PC-3 (cell line): ENCODE measurements around the gene GRB14. TPM values are rescaled to one million over a fixed set of nuclear protein-coding genes. Genes with fewer than 3 reads are reported as not detected.

Experiments used
- ATAC-seq: fragments of 200-7000 bp; cut with Tn5 transposase; 2 replicates; pipeline ENCODE4 v1.9.1; 2020; ENCODE audit warnings: mild to moderate bottlenecking, moderate library complexity
- BruUV-seq: library from RNA; stranded (reverse); fragments of 400-500 nt; replicated peaks from 2 replicates; lab custom pipeline; 2021; lab: Mats Ljungman, UMichigan
- CTCF ChIA-PET: fragments of 300-600 bp; sonication (Branson Sonifier 250); formaldehyde crosslinking; loops from one replicate; lab custom pipeline; 2022; ENCODE audit warnings: antibody characterized with exemption; lab: Charles Lee
- POLR2A ChIA-PET: fragments of 300-600 bp; sonication (Branson Sonifier 250); formaldehyde crosslinking; loops from one replicate; lab custom pipeline; 2022; ENCODE audit warnings: antibody characterized with exemption; ENCODE audit not compliant: unreplicated experiment; lab: Charles Lee
- DNase-seq: peaks from one replicate; pipeline ENCODE4 v3.0.0-alpha.2; 2015
- H2AFZ ChIP-seq: fragments of 300-600 bp; sonication (generic); 2 replicates; pipeline ENCODE4 v1.6.0; 2016; ENCODE audit warnings: antibody characterized with exemption, low read length
- H3F3A ChIP-seq: fragments of 300-600 bp; sonication (generic); one replicate; pipeline ENCODE4 v1.6.0; 2017; ENCODE audit warnings: antibody characterized with exemption, low read length, control low read depth, mild to moderate bottlenecking; ENCODE audit not compliant: unreplicated experiment
- H3K27ac ChIP-seq: fragments of 300-600 bp; sonication (generic); 2 replicates; pipeline ENCODE4 v1.5.1; 2016; ENCODE audit warnings: mild to moderate bottlenecking, low read length
- H3K27me3 ChIP-seq: fragments of 300-600 bp; sonication (generic); 2 replicates; pipeline ENCODE4 v1.6.1; 2016; ENCODE audit warnings: low read length, mixed read lengths
- H3K36me3 ChIP-seq: fragments of 300-600 bp; sonication (generic); 2 replicates; pipeline ENCODE4 v1.6.1; 2016; ENCODE audit warnings: low read depth, mixed run types, low read length, mixed read lengths
- H3K4me1 ChIP-seq: fragments of 300-600 bp; sonication (generic); 2 replicates; pipeline ENCODE4 v1.5.1; 2016; ENCODE audit warnings: low read length; ENCODE audit not compliant: insufficient read depth
- H3K4me2 ChIP-seq: fragments of 300-600 bp; sonication (generic); 2 replicates; pipeline ENCODE4 v1.6.0; 2016; ENCODE audit warnings: low read length
- H3K4me3 ChIP-seq: fragments of 300-600 bp; sonication (generic); 2 replicates; pipeline ENCODE4 v1.5.1; 2016; ENCODE audit warnings: mild to moderate bottlenecking, low read length, mixed read lengths
- H3K79me2 ChIP-seq: fragments of 300-600 bp; sonication (generic); 2 replicates; pipeline ENCODE4 v1.6.1; 2017; ENCODE audit warnings: low read length, mixed read lengths
- H3K9ac ChIP-seq: fragments of 300-600 bp; sonication (generic); 2 replicates; pipeline ENCODE4 v1.6.0; 2016; ENCODE audit warnings: mild to moderate bottlenecking, low read length
- H3K9me2 ChIP-seq: fragments of 300-600 bp; sonication (generic); replicated peaks from 2 replicates; pipeline ENCODE4 v1.6.1; 2016; ENCODE audit warnings: mixed run types, low read length, mixed read lengths
- H3K9me3 ChIP-seq: fragments of 300-600 bp; sonication (generic); 2 replicates; pipeline ENCODE4 v1.6.1; 2016; ENCODE audit warnings: low read length, mixed read lengths
- H4K20me1 ChIP-seq: fragments of 300-600 bp; sonication (generic); 2 replicates; pipeline ENCODE4 v1.6.1; 2016; ENCODE audit warnings: low read length, mixed read lengths
- EZH2 ChIP-seq: fragments of 300-600 bp; sonication (generic); IDR thresholded peaks from one replicate; pipeline ENCODE4 v1.6.1; 2017; ENCODE audit warnings: antibody characterized with exemption, mild to moderate bottlenecking, low read length; ENCODE audit not compliant: unreplicated experiment
- EZH2phosphoT487 ChIP-seq: fragments of 300-600 bp; sonication (generic); IDR thresholded peaks from 2 replicates; pipeline ENCODE4 v1.6.1; 2018; ENCODE audit warnings: mild to moderate bottlenecking, antibody characterized with exemption, low read length, borderline replicate concordance
- intact Hi-C: fragments of 100-400 bp; cut with micrococcal nuclease; formaldehyde crosslinking; loops from 2 replicates; pipeline ENCODE4 v1.9.0; 2023
- total RNA-seq: library from RNA; depleted of rRNA; stranded (reverse); fragments of >200 nt; gene quantifications from 2 replicates; pipeline ENCODE4 v1.2.3, GENCODE V29; 2014
- TF ChIP-seq, protein P1 (sequence below): fragments of 300-600 bp; sonication (generic); conservative IDR thresholded peaks from 2 replicates; pipeline ENCODE4 v1.5.1; 2017; ENCODE audit warnings: antibody characterized with exemption, low read depth, mild to moderate bottlenecking, low read length

Gene GRB14
- total RNA-seq, 1 experiment from 2014 or later = 0.84 TPM

DNA sequence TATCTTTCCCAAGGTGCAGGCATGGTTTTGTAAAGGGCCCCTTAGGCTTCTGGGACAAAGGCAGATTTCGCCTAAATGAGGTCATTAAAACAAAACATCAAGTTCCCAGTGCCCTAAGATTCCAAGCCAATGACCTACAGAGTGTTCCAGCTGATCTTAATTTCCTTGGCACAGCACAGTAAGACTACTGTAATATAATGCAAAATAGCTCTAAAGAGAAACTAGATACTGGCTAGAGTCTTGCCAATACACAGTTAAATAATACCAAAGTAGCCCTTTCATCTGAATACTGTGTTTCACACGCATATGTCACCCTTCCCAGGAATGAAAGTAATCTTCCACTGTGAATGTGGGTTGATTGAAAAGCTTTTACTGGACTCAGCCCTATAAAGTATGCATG is 14.7 kb downstream of the GRB14 start:
- Histone ChIP-seq H4K20me1 (no peaks in the 10 kb centered on the region), H3K4me2 (no peak overlapping the region), H3K9me3 (no peaks in the 10 kb centered on the region), H3K9ac (no peak overlapping the region), H3K4me1 (no peaks in the 10 kb centered on the region), H3K79me2 (no peaks in the 10 kb centered on the region), H3K27me3 (peaks cover 33% of the 10 kb centered on the region), H3K4me3 (no peak overlapping the region), H3K27ac (no peak overlapping the region), H2AFZ (no peak overlapping the region), H3K9me2 (no peaks in the 10 kb centered on the region), H3K36me3 (no peaks in the 10 kb centered on the region), H3F3A (no peaks in the 10 kb centered on the region)
- no peak for ATAC-seq
- POLR2A ChIA-PET = no interaction called here
- BruUV-seq = no TSS peak
- intact Hi-C loops = no loop called here
- no peak for DNase-seq
- TF ChIP-seq EZH2 (no peak), EZH2phosphoT487 (no peak)
- TF ChIP-seq, protein P1, sequence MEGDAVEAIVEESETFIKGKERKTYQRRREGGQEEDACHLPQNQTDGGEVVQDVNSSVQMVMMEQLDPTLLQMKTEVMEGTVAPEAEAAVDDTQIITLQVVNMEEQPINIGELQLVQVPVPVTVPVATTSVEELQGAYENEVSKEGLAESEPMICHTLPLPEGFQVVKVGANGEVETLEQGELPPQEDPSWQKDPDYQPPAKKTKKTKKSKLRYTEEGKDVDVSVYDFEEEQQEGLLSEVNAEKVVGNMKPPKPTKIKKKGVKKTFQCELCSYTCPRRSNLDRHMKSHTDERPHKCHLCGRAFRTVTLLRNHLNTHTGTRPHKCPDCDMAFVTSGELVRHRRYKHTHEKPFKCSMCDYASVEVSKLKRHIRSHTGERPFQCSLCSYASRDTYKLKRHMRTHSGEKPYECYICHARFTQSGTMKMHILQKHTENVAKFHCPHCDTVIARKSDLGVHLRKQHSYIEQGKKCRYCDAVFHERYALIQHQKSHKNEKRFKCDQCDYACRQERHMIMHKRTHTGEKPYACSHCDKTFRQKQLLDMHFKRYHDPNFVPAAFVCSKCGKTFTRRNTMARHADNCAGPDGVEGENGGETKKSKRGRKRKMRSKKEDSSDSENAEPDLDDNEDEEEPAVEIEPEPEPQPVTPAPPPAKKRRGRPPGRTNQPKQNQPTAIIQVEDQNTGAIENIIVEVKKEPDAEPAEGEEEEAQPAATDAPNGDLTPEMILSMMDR = no peak
- CTCF ChIA-PET = no interaction called here

DNA sequence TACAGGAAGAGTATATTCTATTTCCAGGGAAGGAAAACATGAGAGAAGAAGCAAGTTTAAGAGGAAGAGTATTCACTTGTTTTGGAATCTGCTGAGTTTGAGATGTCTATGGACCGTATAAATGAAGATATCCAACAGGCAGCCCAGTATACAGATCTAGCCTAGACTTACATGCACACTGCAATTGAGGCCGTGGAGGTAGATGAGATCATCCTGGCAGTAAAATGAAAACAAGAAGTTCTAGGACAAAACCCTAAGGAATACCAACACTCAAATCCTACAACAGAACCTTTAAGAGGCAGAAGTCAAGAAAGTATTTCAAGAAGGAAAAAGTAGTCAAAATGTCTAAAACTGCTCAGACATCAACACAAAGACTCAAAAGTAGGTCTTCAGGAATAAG is 16.0 kb downstream of the GRB14 start:
- Histone ChIP-seq H4K20me1 (no peaks in the 10 kb centered on the region), H3F3A (no peaks in the 10 kb centered on the region), H3K27ac (no peak overlapping the region), H3K27me3 (peaks cover 33% of the 10 kb centered on the region), H3K36me3 (no peaks in the 10 kb centered on the region), H3K9me2 (no peaks in the 10 kb centered on the region), H3K9me3 (no peaks in the 10 kb centered on the region), H3K4me1 (no peaks in the 10 kb centered on the region), H3K4me2 (no peak overlapping the region), H3K9ac (no peak overlapping the region), H3K4me3 (no peak overlapping the region), H3K79me2 (no peaks in the 10 kb centered on the region), H2AFZ (no peak overlapping the region)
- no peak for ATAC-seq
- BruUV-seq = no TSS peak
- no peak for DNase-seq
- CTCF ChIA-PET = no interaction called here
- intact Hi-C loops = no loop called here
- POLR2A ChIA-PET = no interaction called here
- TF ChIP-seq, protein P1 = no peak
- TF ChIP-seq EZH2phosphoT487 (no peak), EZH2 (no peak)

DNA sequence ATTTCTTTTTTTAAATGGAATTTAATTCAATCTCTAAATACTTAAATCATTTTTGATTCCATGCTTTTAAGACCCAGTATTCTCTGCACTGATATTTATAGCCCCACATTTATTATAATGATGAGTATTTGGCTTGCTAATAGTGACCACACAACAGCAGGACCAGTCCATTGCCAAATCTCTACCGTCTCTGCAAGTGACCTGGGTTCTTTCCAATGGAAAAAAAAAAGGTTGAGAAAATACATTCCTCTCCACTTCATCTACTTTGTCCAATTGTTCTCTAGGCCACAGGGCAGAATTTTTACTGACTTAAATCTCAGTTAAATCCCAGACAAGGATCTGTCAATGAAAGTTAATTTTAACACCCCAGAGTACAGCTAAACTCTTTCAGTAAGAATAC is 20.5 kb downstream of the GRB14 start:
- Histone ChIP-seq H3K9me3 (no peaks in the 10 kb centered on the region), H3F3A (no peaks in the 10 kb centered on the region), H3K36me3 (peaks cover 2% of the 10 kb centered on the region; the same call in 1 of the 2 replicates), H4K20me1 (no peaks in the 10 kb centered on the region), H2AFZ (no peak overlapping the region), H3K9ac (no peak overlapping the region), H3K27ac (no peak overlapping the region), H3K4me3 (no peak overlapping the region), H3K9me2 (no peaks in the 10 kb centered on the region), H3K79me2 (no peaks in the 10 kb centered on the region), H3K4me1 (no peaks in the 10 kb centered on the region), H3K4me2 (no peak overlapping the region), H3K27me3 (peaks cover 35% of the 10 kb centered on the region)
- ATAC-seq (no peak), DNase-seq (no peak)
- CTCF ChIA-PET = interaction anchor here (0.7 to 1.9 kb wide), 2 partner anchors 39 to 41 kb away, joined by 3 to 6 read pairs; no protein-coding TSS in a partner anchor
- POLR2A ChIA-PET = no interaction called here
- intact Hi-C loops = loop anchor here (2.0 kb wide), 1 partner anchor 40 kb away; no protein-coding TSS in a partner anchor
- TF ChIP-seq EZH2phosphoT487 = no peak
- TF ChIP-seq EZH2 = no peak
- TF ChIP-seq, protein P1 = no peak
- no TSS peak for BruUV-seq
